Fibroblast of villous mesenchyme (primary cell): Measurements from ENCODE around the gene ROPN1L. TPM values are rescaled to one million over a fixed set of nuclear protein-coding genes. Genes with fewer than 3 reads are reported as not detected.

Source experiments
- DNase-seq: peaks from one replicate; pipeline ENCODE4 v3.0.0-alpha.2; 2010; ENCODE audit warnings: low read depth
- H3K4me3 ChIP-seq: 2 replicates; pipeline ENCODE4 v1.5.1; 2011; ENCODE audit warnings: low read depth, mild to moderate bottlenecking, low read length
- total RNA-seq: library from RNA; depleted of rRNA; stranded (reverse); fragments of >200 nt; gene quantifications from 2 replicates; pipeline ENCODE4 v1.2.3, GENCODE V29; 2012
- TF ChIP-seq, protein P1 (sequence below): IDR thresholded peaks from 2 replicates; pipeline ENCODE4 v1.5.1; 2012; ENCODE audit warnings: low read depth, mild to moderate bottlenecking, low read length; ENCODE audit not compliant: insufficient read depth

Gene ROPN1L
- total RNA-seq, 1 donor: 0.43 TPM

DNA sequence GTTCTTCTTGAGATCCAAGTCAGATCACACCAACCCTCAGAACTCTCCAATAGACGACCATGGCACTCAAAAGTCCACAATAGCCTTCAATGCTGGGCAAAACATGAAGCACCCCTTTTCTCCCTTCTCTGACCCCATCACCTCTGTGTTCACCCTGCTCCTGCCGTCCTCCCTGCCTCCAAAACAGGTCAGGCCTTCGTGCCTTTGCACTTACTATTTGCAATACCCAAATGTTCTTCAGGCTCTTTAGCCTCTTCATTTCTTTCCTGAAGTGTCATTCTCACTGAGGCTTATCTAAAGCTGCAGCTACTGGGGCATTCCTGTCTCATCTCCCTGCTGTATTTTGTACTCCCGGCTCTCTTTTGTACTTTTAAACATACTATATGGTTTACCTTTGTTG is 2.0 kb upstream of the ROPN1L start:
- TF ChIP-seq, protein P1, sequence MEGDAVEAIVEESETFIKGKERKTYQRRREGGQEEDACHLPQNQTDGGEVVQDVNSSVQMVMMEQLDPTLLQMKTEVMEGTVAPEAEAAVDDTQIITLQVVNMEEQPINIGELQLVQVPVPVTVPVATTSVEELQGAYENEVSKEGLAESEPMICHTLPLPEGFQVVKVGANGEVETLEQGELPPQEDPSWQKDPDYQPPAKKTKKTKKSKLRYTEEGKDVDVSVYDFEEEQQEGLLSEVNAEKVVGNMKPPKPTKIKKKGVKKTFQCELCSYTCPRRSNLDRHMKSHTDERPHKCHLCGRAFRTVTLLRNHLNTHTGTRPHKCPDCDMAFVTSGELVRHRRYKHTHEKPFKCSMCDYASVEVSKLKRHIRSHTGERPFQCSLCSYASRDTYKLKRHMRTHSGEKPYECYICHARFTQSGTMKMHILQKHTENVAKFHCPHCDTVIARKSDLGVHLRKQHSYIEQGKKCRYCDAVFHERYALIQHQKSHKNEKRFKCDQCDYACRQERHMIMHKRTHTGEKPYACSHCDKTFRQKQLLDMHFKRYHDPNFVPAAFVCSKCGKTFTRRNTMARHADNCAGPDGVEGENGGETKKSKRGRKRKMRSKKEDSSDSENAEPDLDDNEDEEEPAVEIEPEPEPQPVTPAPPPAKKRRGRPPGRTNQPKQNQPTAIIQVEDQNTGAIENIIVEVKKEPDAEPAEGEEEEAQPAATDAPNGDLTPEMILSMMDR: no peak
- DNase-seq: no peak
- H3K4me3 ChIP-seq: no peak overlapping the region

DNA sequence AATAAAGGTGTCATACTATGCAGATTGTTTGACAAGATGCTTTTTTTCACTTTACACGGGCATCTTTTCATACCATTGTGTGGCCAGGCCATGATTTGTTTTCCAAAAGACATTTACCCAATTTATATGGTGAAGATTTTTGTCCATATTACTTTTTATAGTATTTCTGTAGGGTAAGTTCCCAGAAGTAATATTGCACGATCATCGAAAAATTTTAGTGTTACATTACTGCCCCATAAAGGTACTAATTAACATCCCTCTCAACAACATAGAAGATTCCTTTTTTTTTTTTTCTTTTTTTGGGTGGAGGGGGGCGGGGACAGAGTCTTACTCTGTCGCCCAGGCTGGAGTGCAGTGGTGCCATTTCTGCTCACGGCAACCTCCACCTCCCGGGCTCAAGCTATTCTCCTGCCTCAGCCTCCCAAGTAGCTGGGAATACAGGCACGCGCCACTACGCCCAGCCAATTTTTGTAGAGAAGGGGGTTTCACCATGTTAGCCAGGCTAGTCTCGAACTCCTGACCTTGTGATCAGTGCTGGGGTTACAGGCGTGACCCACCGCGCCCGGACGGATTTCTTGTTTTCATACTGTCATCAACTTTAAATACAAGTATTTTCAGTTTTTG is 1.2 kb upstream of the ROPN1L start:
- no peak overlapping the region for H3K4me3 ChIP-seq
- TF ChIP-seq, protein P1: no peak
- DNase-seq: no peak

DNA sequence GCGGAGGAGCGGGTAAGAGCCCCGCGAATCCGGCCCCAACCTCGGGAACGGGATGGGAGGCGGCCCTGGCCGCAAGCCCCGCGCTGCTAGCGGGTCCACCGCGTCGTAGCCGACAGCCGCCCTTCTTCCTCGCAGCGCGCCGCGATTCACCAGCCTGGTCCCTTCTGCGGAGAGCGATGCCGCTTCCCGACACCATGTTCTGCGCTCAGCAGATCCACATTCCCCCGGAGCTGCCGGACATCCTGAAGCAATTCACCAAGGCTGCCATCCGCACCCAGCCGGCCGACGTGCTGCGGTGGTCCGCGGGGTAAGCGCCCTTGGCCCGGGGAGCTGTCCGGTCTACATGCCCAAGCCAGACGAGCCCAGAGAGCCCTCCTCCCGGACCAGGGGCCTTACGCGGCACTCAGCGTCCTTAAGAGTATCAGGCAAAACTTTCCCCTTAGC is 335 bp downstream of the ROPN1L start:
- DNase-seq: no peak
- peak overlapping the region; percentile 72 for H3K4me3 ChIP-seq
- TF ChIP-seq, protein P1: no peak

DNA sequence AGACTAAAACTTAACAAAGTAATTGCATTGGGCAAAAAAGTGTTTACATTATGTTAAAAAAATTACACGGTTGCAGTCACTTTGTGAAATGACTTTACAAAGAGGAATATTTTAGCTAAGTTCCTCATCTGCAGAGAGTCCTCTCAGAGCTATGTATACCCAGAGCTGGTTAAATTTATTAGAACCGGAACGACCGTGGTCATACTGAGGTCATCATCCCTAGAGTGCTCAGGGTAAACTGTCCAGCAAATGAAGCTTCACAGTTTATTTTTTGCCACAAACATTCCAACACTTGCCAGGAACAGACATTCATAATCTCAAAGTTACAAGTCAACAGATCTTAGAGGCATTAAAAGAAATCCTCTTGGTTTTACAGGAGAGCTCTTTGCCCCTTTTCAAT is 897 bp downstream of the ROPN1L start:
- peak; percentile 88 for DNase-seq
- peak overlapping the region; percentile 72 for H3K4me3 ChIP-seq
- TF ChIP-seq, protein P1: no peak

DNA sequence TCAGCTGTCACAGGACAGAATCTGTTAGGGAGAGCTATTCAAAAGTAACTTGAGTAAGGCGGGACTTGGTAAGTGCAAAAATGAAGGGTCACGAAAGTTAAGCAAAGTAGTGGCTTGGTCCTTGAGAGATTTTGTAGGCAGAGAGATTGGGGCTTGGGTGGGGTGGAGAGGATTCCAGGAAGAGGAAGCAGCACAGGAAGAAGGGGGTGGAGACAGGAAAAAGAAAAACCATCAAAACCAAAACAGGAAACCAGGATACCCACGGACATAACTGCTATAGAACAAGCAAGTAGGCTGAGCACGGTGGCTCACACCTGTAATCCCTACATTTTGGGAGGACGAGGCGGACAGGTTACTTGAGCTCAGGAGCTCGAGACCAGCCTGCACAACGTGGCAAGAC is 3.7 kb downstream of the ROPN1L start:
- H3K4me3 ChIP-seq: no peak overlapping the region
- TF ChIP-seq, protein P1: no peak
- DNase-seq: no peak

DNA sequence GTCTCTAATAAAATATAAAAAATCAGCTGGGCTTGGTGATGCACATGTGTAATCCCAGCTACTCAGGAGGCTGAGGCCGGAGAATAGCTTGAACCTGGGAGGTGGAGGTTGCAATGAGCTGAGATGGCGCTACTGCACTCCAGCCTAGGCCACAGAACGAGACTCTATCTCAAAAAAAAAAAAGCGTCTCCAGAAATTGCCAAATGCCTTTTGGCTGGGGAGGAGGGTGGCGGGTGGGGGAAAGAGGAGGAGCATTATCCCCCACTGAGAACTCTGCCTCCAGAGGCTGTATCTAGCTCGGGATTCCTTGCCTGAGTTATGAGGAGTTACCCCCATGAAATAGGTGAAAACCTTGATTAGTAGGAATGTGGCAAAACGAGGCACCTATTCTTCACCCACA is 4.8 kb downstream of the ROPN1L start:
- DNase-seq: no peak
- H3K4me3 ChIP-seq: no peak overlapping the region
- TF ChIP-seq, protein P1: no peak

DNA sequence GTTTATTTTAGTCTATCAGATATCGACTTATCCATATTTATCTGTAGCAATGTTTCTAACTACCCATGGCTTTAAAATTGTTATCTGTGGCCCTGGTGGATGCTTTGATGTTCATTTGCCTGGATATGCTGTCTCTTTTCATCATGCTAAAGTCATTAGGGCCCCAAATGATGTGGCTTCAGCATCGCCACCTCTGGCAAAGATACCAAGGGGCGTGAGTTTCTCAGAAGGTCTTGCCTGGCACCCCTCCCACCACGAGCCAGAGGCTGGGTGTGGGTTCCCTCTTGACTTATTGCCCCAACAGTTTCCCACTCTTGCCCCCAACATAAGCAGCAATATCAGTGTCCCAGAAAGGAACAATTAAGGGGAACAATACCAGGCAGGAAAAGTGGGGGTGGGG is 5.4 kb downstream of the ROPN1L start:
- no peak for DNase-seq
- TF ChIP-seq, protein P1: no peak
- H3K4me3 ChIP-seq: no peak overlapping the region
